Measurements from ENCODE around the gene XDH.

XDH gene

GRCh38 chr2:31363956-31364750 lies 50.4 kb downstream of the XDH start:
- DNase-seq = no peak

GRCh38 chr2:31362581-31362980 lies 52.0 kb downstream of the XDH start:
- no peak for DNase-seq

- no peak for DNase-seq
These were observed 55.3 kb downstream of the XDH start for GRCh38 chr2:31359229-31359628.

- no peak for DNase-seq
These were observed 59.7 kb downstream of the XDH start for GRCh38 chr2:31354837-31355236.

- no peak for DNase-seq
These were observed 61.4 kb downstream of the XDH start for GRCh38 chr2:31353179-31353578.

- DNase-seq = no peak
These were observed 64.9 kb downstream of the XDH start for GRCh38 chr2:31349684-31350083.

- DNase-seq = no peak
These were observed 65.4 kb downstream of the XDH start for GRCh38 chr2:31349160-31349559.

- no peak for DNase-seq
These were observed 65.9 kb downstream of the XDH start for GRCh38 chr2:31348618-31349017.

- DNase-seq = no peak
These were observed 66.8 kb downstream of the XDH start for GRCh38 chr2:31347750-31348149.

- no peak for DNase-seq
These were observed 67.2 kb downstream of the XDH start for GRCh38 chr2:31347319-31347718.

GRCh38 chr2:31344447-31344846 lies 70.1 kb downstream of the XDH start:
- DNase-seq = no peak

GRCh38 chr2:31341351-31341750 lies 73.2 kb downstream of the XDH start:
- DNase-seq = no peak

- no peak for DNase-seq
These were observed 74.8 kb downstream of the XDH start for GRCh38 chr2:31339696-31340095.

GRCh38 chr2:31337860-31338259 lies 76.7 kb downstream of the XDH start:
- DNase-seq = no peak

- DNase-seq = no peak
These were observed 77.3 kb downstream of the XDH start for GRCh38 chr2:31337197-31337596.

GRCh38 chr2:31335921-31336585 lies 78.5 kb downstream of the XDH start:
- no peak for DNase-seq

- no peak for DNase-seq
These were observed 80.1 kb downstream of the XDH start for GRCh38 chr2:31334311-31335026.

GRCh38 chr2:31333527-31334183 lies 80.9 kb downstream of the XDH start:
- DNase-seq = peak; percentile 78

- DNase-seq = no peak
These were observed 81.5 kb downstream of the XDH start for GRCh38 chr2:31333046-31333445.

GRCh38 chr2:31332521-31332920 lies 82.0 kb downstream of the XDH start:
- DNase-seq = no peak

- DNase-seq = no peak
These were observed 83.4 kb downstream of the XDH start for GRCh38 chr2:31331156-31331555.

GRCh38 chr2:31329081-31329625 lies 85.4 kb downstream of the XDH start:
- no peak for DNase-seq

GRCh38 chr2:31328026-31328425 lies 86.5 kb downstream of the XDH start:
- DNase-seq = no peak
